ENCODE measurements around the gene SPEM1.

Gene SPEM1

DNA sequence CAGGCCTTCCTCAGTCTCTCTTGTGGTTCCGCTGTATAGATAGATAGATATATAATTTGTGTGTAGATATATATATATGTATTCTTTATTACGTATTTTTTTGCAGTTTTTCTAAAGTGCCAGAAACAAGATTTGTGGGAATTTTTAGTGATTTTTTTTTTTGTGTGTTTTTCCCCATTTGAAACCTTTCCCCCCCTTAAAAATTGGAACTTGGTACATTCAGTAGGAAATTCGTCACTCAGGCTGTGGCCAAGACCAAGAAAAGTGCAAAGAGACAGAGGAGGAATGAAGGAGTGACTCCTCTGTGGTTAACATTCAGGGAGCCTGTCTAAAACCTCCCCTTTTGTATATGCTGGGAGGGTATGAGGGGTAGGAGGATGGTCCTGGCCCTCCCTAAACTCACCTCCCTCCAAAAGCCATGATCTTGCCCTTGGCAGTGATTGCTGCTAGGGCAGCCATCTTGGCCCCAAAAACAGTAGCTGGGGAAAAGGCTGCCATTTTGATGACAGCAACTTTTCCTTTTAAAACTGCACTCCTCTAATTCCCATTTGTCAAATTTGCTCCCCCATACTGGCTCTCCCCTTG lies 39.9 kb downstream of the SPEM1 start:
- no peak for TF ChIP-seq CTCF (IDR thresholded peaks at IDR 0.05; ENCODE audit: insufficient read depth, low read length, poor library complexity, severe bottlenecking)
- no peak for TF ChIP-seq EZH2phosphoT487 (conservative IDR thresholded peaks at IDR 0.05; ENCODE audit: low read length)

GRCh38 chr17:7460850-7461660 lies 40.9 kb downstream of the SPEM1 start:
- Histone ChIP-seq H3K4me3 (ENCODE audit: insufficient read depth, low read length, poor library complexity, severe bottlenecking) (no peak overlapping the region), H3K4me2 (ENCODE audit: low read depth, low read length, poor library complexity, severe bottlenecking) (no peak overlapping the region), H3K27me3 (ENCODE audit: low read length) (no peaks in the 10 kb centered on the region), H3F3A (ENCODE audit: insufficient read depth) (0 out of 2 replicates have a peak, but pooled peaks cover 2% of the 10 kb centered on the region), H3K9me2 (replicated peaks; ENCODE audit: insufficient read depth, low read length) (no peaks in the 10 kb centered on the region), H3K27ac (ENCODE audit: low read depth, low read length) (no peak overlapping the region), H2AFZ (ENCODE audit: low read depth, low read length, severe bottlenecking) (no peak overlapping the region), H3K79me2 (ENCODE audit: insufficient read depth, low read length) (no peaks in the 10 kb centered on the region), H3K36me3 (ENCODE audit: low read length) (no peaks in the 10 kb centered on the region), H3K9ac (ENCODE audit: low read length) (no peak overlapping the region), H3K9me3 (ENCODE audit: insufficient read depth, low read length) (no peaks in the 10 kb centered on the region), H4K20me1 (ENCODE audit: low read depth, low read length) (no peaks in the 10 kb centered on the region)
- TF ChIP-seq CTCF (IDR thresholded peaks at IDR 0.05; ENCODE audit: insufficient read depth, low read length, poor library complexity, severe bottlenecking) (no peak), EZH2phosphoT487 (conservative IDR thresholded peaks at IDR 0.05; ENCODE audit: low read length) (no peak)

More for the DNA sequence above, 39.9 kb downstream of the SPEM1 start:
- no peak overlapping the region for H3K27ac ChIP-seq (ENCODE audit: low read depth, low read length)
- H3K9ac ChIP-seq (ENCODE audit: low read length) = no peak overlapping the region
- H3F3A ChIP-seq (ENCODE audit: insufficient read depth) = 0 out of 2 replicates have a peak, but pooled peaks cover 2% of the 10 kb centered on the region
- no peaks in the 10 kb centered on the region for H3K79me2 ChIP-seq (ENCODE audit: insufficient read depth, low read length)
- H3K9me2 ChIP-seq (replicated peaks; ENCODE audit: insufficient read depth, low read length) = no peaks in the 10 kb centered on the region
- no peak overlapping the region for H3K4me2 ChIP-seq (ENCODE audit: low read depth, low read length, poor library complexity, severe bottlenecking)
- H3K4me3 ChIP-seq (ENCODE audit: insufficient read depth, low read length, poor library complexity, severe bottlenecking) = no peak overlapping the region
- H3K36me3 ChIP-seq (ENCODE audit: low read length) = no peaks in the 10 kb centered on the region
- no peaks in the 10 kb centered on the region for H3K9me3 ChIP-seq (ENCODE audit: insufficient read depth, low read length)
- no peaks in the 10 kb centered on the region for H3K27me3 ChIP-seq (ENCODE audit: low read length)
- no peak overlapping the region for H2AFZ ChIP-seq (ENCODE audit: low read depth, low read length, severe bottlenecking)
- H4K20me1 ChIP-seq (ENCODE audit: low read depth, low read length) = no peaks in the 10 kb centered on the region

GRCh38 chr17:7462474-7463371 lies 42.6 kb downstream of the SPEM1 start:
- H3K9me2 ChIP-seq (replicated peaks; ENCODE audit: insufficient read depth, low read length) = no peaks in the 10 kb centered on the region
- H4K20me1 ChIP-seq (ENCODE audit: low read depth, low read length) = no peaks in the 10 kb centered on the region
- TF ChIP-seq EZH2phosphoT487 (conservative IDR thresholded peaks at IDR 0.05; ENCODE audit: low read length) = no peak
- no peak for TF ChIP-seq CTCF (IDR thresholded peaks at IDR 0.05; ENCODE audit: insufficient read depth, low read length, poor library complexity, severe bottlenecking)
- H3K4me2 ChIP-seq (ENCODE audit: low read depth, low read length, poor library complexity, severe bottlenecking) = no peak overlapping the region
- H3F3A ChIP-seq (ENCODE audit: insufficient read depth) = no peaks in the 10 kb centered on the region
- no peak overlapping the region for H3K27ac ChIP-seq (ENCODE audit: low read depth, low read length)
- no peak overlapping the region for H3K4me3 ChIP-seq (ENCODE audit: insufficient read depth, low read length, poor library complexity, severe bottlenecking)
- no peaks in the 10 kb centered on the region for H3K79me2 ChIP-seq (ENCODE audit: insufficient read depth, low read length)
- H3K36me3 ChIP-seq (ENCODE audit: low read length) = no peaks in the 10 kb centered on the region
- H2AFZ ChIP-seq (ENCODE audit: low read depth, low read length, severe bottlenecking) = no peak overlapping the region
- H3K9me3 ChIP-seq (ENCODE audit: insufficient read depth, low read length) = no peaks in the 10 kb centered on the region
- no peaks in the 10 kb centered on the region for H3K27me3 ChIP-seq (ENCODE audit: low read length)
- H3K9ac ChIP-seq (ENCODE audit: low read length) = no peak overlapping the region
